ENCODE measurements around the gene CTSD. TPM values are rescaled to one million over a fixed set of nuclear protein-coding genes. Genes with fewer than 3 reads are reported as not detected.

The CTSD gene
- polyA plus RNA-seq, 3 donors = 192 to 255 (median 211) TPM

Other genes with a start within 250 kb of the CTSD start
- 1 to 10 TPM; 2.2 to 3.0 (median 2.5) TPM for gene DUSP8, start 191.7 kb downstream of the CTSD start, polyA plus RNA-seq (ENCODE audit: insufficient read length in 3 of 3)
- gene KRTAP5-1, start 178.6 kb downstream of the CTSD start, polyA plus RNA-seq (ENCODE audit: insufficient read length in 3 of 3) = under 1 TPM in 1 of 3 donors, not detected in 2; 0.18 TPM
- gene KRTAP5-2, start 165.6 kb downstream of the CTSD start, polyA plus RNA-seq (ENCODE audit: insufficient read length in 3 of 3) = under 1 TPM in 1 of 3 donors, not detected in 2; 0.21 TPM
- not detected for gene KRTAP5-3, start 155.5 kb downstream of the CTSD start, polyA plus RNA-seq (ENCODE audit: insufficient read length in 3 of 3)
- gene KRTAP5-4, start 141.8 kb downstream of the CTSD start, polyA plus RNA-seq (ENCODE audit: insufficient read length in 3 of 3) = not detected
- not detected for gene KRTAP5-5, start 134.2 kb downstream of the CTSD start, polyA plus RNA-seq (ENCODE audit: insufficient read length in 3 of 3)
- not detected for gene KRTAP5-6, start 66.7 kb downstream of the CTSD start, polyA plus RNA-seq (ENCODE audit: insufficient read length in 3 of 3)
- gene IFITM10, start 13.3 kb downstream of the CTSD start, polyA plus RNA-seq (ENCODE audit: insufficient read length in 3 of 3) = under 1 TPM; 0.11 to 0.30 (median 0.14) TPM
- under 1 TPM in 1 of 3 donors, not detected in 2; 0.33 TPM for gene SYT8, start 71.1 kb upstream of the CTSD start, polyA plus RNA-seq (ENCODE audit: insufficient read length in 3 of 3)
- gene TNNI2, start 75.1 kb upstream of the CTSD start, polyA plus RNA-seq (ENCODE audit: insufficient read length in 3 of 3) = under 1 TPM; 0.29 to 0.42 (median 0.40) TPM
- gene LSP1, start 89.2 kb upstream of the CTSD start, polyA plus RNA-seq (ENCODE audit: insufficient read length in 3 of 3) = 1 to 10 TPM; 4.2 to 4.8 (median 4.8) TPM
- gene PRR33, start 128.0 kb upstream of the CTSD start, polyA plus RNA-seq (ENCODE audit: insufficient read length in 3 of 3) = under 1 TPM; 0.04 to 0.07 (median 0.07) TPM
- gene TNNT3, start 155.8 kb upstream of the CTSD start, polyA plus RNA-seq (ENCODE audit: insufficient read length in 3 of 3) = 1 to 10 TPM; 5.3 to 7.3 (median 5.9) TPM
- gene MRPL23, start 183.4 kb upstream of the CTSD start, polyA plus RNA-seq (ENCODE audit: insufficient read length in 3 of 3) = 10 to 100 TPM; 49.9 to 54.0 (median 50.6) TPM
- 1,000 to 10,000 TPM; 2,355 to 2,928 (median 2,601) TPM for gene H19, start 233.9 kb upstream of the CTSD start, polyA plus RNA-seq (ENCODE audit: insufficient read length in 3 of 3)